ENCODE results near the gene SMG7. TPM values are rescaled to one million over a fixed set of nuclear protein-coding genes. Genes with fewer than 3 reads are reported as not detected.

SMG7 gene
- total RNA-seq, 2 experiments from 2014 or later: 74.8 to 76.8 TPM

Other genes with a start within 250 kb of the SMG7 start
- gene NMNAT2, start 54.1 kb upstream of the SMG7 start, total RNA-seq: under 1 TPM; 0.03 to 0.28 TPM
- gene NCF2, start 118.0 kb downstream of the SMG7 start, total RNA-seq: 10 to 100 TPM; 21.5 to 23.0 TPM
- gene ARPC5, start 163.3 kb downstream of the SMG7 start, total RNA-seq: 100 to 1,000 TPM; 233 to 235 TPM
- not detected for gene APOBEC4, start 180.8 kb downstream of the SMG7 start, total RNA-seq